ENCODE measurements around the gene PRAC2. TPM values are rescaled to one million over a fixed set of nuclear protein-coding genes. Genes with fewer than 3 reads are reported as not detected.

PRAC2 gene
- total RNA-seq, 1 donor from 2014 or later, result not detected

Other genes with a start within 250 kb of the PRAC2 start
- gene HOXB1, start 192.2 kb upstream of the PRAC2 start, total RNA-seq, result under 0.01 TPM in 1 of 2 replicates, not detected in the other
- gene HOXB2, start 178.1 kb upstream of the PRAC2 start, total RNA-seq, result not detected in 2 replicates
- not detected in 2 replicates for gene HOXB4, start 144.8 kb upstream of the PRAC2 start, total RNA-seq
- not detected in 2 replicates for gene HOXB3, start 132.9 kb upstream of the PRAC2 start, total RNA-seq
- not detected in 2 replicates for gene HOXB5, start 129.4 kb upstream of the PRAC2 start, total RNA-seq
- gene HOXB6, start 118.2 kb upstream of the PRAC2 start, total RNA-seq, result not detected in 2 replicates
- not detected in 2 replicates for gene HOXB7, start 112.2 kb upstream of the PRAC2 start, total RNA-seq
- gene HOXB8, start 107.9 kb upstream of the PRAC2 start, total RNA-seq, result not detected in 2 replicates
- not detected in 2 replicates for gene HOXB9, start 96.8 kb upstream of the PRAC2 start, total RNA-seq
- not detected in 2 replicates for gene PRAC1, start 667 bp upstream of the PRAC2 start, total RNA-seq
- not detected in 2 replicates for gene HOXB13, start 5.6 kb downstream of the PRAC2 start, total RNA-seq
- gene TTLL6, start 94.0 kb downstream of the PRAC2 start, total RNA-seq, result not detected in 2 replicates
- gene CALCOCO2, start 107.8 kb downstream of the PRAC2 start, total RNA-seq, result 30.3 and 60.3 TPM in 2 replicates
- gene ATP5MC1, start 169.6 kb downstream of the PRAC2 start, total RNA-seq, result 21.4 and 23.4 TPM in 2 replicates
- gene UBE2Z, start 185.2 kb downstream of the PRAC2 start, total RNA-seq, result 37.9 and 71.8 TPM in 2 replicates
- 77.7 and 98.3 TPM in 2 replicates for gene SNF8, start 221.7 kb downstream of the PRAC2 start, total RNA-seq
- gene GIP, start 245.4 kb downstream of the PRAC2 start, total RNA-seq, result not detected in 2 replicates